ENCODE data around the gene GRB10. TPM values are rescaled to one million over a fixed set of nuclear protein-coding genes. Genes with fewer than 3 reads are reported as not detected.

GRB10 gene
- total RNA-seq, 4 donors from 2014 or later: 32.1 to 50.3 (median 38.1) TPM

GRCh38 chr7:50688226-50688590 lies 94.5 kb downstream of the GRB10 start:
- Histone ChIP-seq H3K36me3 (no peaks in the 10 kb centered on the region), H3K4me3 (no peak overlapping the region), H3K4me1 (peaks cover 0 to 15% (median 0%) of the 10 kb centered on the region in 4 donors), H3K9me3 (no peaks in the 10 kb centered on the region), H3K27me3 (no peaks in the 10 kb centered on the region), H3K27ac (no peak overlapping the region)
- TF ChIP-seq CTCF (IDR thresholded peaks at IDR 0.05) (no peak), POLR2A (IDR thresholded peaks at IDR 0.05) (no peak)
- DNase-seq: no peak

DNA sequence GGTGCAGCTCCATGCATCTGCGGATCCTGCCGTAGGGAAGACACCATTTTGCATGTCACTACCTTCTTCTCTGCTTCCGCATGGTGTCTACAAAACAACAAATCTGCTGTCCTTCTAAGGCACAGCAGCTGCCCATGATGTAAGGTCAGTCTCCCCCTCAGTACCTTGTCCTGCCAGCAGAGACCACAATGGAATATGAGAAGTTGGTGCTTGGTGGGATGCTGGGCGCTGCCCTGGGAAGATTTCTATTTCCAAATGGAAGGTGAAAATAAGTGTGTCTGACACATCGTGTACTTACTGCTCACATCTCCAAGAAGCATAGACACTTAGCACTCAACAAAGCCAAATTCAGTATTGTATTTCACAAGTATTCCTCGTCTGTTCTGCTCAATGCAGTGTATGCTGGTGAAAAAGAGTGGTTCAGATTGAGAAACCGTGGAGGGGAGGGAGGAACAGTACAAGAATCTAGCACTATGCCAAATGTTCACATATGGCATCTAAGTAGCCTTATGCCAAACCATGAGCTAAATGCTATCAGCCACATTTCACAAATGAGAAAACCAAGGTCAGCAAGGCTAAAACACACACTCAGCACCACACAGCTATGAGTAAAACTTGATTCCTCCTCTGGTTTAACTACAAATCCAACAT lies 95.0 kb downstream of the GRB10 start:
- H3K36me3 ChIP-seq: no peaks in the 10 kb centered on the region
- no peak for TF ChIP-seq CTCF (IDR thresholded peaks at IDR 0.05)
- no peak for TF ChIP-seq POLR2A (IDR thresholded peaks at IDR 0.05)
- H3K4me3 ChIP-seq: no peak overlapping the region
- H3K4me1 ChIP-seq: peaks cover 0 to 15% (median 0%) of the 10 kb centered on the region in 4 donors
- DNase-seq: no peak
- H3K9me3 ChIP-seq: no peaks in the 10 kb centered on the region
- H3K27ac ChIP-seq: no peak overlapping the region
- H3K27me3 ChIP-seq: no peaks in the 10 kb centered on the region

DNA sequence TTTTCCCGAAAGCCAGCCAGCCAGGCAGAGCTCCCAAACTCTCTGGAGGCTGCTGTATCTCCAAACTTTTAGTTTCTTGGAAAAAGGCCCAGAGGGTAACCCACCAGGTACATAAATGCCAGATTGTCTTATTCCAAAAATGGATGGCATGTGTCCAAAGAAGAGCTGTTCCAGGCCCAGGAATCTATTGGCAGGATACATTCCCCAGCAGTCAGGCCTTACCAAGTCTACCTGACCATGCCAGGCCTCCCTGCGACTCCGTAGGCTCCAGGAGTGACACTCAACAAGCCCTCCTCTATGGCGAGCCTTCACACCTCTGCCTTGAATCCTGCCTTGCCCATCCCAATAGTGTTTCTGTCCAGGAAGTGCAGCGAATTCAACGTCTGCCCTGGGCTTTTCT lies 95.6 kb downstream of the GRB10 start:
- no peaks in the 10 kb centered on the region for H3K9me3 ChIP-seq
- TF ChIP-seq POLR2A (IDR thresholded peaks at IDR 0.05) (no peak), CTCF (IDR thresholded peaks at IDR 0.05) (no peak)
- H3K36me3 ChIP-seq: no peaks in the 10 kb centered on the region
- no peak overlapping the region for H3K4me3 ChIP-seq
- no peak overlapping the region for H3K27ac ChIP-seq
- H3K27me3 ChIP-seq: no peaks in the 10 kb centered on the region
- no peak for DNase-seq
- H3K4me1 ChIP-seq: peaks cover 0 to 17% (median 0%) of the 10 kb centered on the region in 4 donors

GRCh38 chr7:50685135-50686065 lies 97.3 kb downstream of the GRB10 start:
- Histone ChIP-seq H3K36me3 (no peaks in the 10 kb centered on the region), H3K4me3 (no peak overlapping the region), H3K27me3 (no peaks in the 10 kb centered on the region), H3K9me3 (no peaks in the 10 kb centered on the region), H3K27ac (peak overlapping the region in 2 of 4 donors; percentile 69), H3K4me1 (peaks cover 0 to 34% (median 0%) of the 10 kb centered on the region in 4 donors)
- DNase-seq: no peak
- no peak for TF ChIP-seq CTCF (IDR thresholded peaks at IDR 0.05)
- no peak for TF ChIP-seq POLR2A (IDR thresholded peaks at IDR 0.05)

GRCh38 chr7:50684713-50685075 lies 98.0 kb downstream of the GRB10 start:
- Histone ChIP-seq H3K9me3 (no peaks in the 10 kb centered on the region), H3K27ac (peak overlapping the region in 2 of 4 donors; percentile 69), H3K4me3 (peak overlapping the region in 1 of 4 donors; percentile 16), H3K4me1 (peaks cover 0 to 34% (median 0%) of the 10 kb centered on the region in 4 donors), H3K27me3 (no peaks in the 10 kb centered on the region), H3K36me3 (no peaks in the 10 kb centered on the region)
- TF ChIP-seq CTCF (IDR thresholded peaks at IDR 0.05) (no peak), POLR2A (IDR thresholded peaks at IDR 0.05) (no peak)
- no peak for DNase-seq

Data from Peyer's patch (tissue), 4 donors.